Measurements from ENCODE around the gene CADM1.

The CADM1 gene

DNA sequence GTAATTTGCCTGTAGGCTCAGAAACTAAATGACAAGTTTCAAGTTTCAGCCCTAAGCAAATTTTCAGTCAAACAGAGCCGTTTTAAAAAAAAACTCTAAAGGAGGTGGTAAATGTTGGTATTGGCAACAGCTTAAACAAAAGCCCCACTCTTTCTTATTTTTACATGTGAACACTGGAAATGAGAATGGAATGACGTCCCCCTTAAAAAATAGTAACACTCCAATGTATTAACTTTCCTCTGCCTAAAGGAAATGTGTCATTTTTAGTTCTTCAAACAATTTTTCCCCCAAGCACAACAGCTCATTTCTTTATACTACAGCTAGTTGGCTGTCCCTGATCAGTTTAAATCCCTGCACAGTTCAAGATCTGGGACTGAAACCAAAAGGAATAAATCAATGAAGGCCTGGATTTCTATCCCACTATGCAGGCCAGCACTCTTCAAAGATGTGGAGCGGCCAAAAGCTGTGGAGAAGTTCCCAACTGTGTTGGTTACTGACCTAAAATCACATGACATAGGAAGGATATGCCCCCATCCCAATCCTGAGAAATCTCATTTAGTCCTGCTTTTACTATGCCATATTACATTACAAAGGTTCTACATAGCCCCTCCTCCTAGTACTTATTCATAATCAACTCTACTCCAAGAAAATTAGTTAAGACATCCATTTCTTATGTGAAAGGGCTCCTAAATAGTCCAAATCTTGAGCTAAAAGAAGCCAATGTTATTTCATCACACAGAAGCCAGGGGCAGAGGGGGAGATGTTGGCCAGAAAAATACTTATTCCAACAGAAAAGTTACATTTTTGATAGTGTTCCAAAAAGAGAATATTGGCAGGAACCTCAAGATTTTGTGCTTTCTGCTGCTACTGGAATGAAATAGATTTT, 95.9 kb downstream of the CADM1 start:
- TF ChIP-seq POLR2A (IDR thresholded peaks at IDR 0.05; ENCODE audit: low read length) (no peak), GATA1 (IDR thresholded peaks at IDR 0.05; ENCODE audit: low read depth, low read length) (no peak)
- DNase-seq, result no peak

DNA sequence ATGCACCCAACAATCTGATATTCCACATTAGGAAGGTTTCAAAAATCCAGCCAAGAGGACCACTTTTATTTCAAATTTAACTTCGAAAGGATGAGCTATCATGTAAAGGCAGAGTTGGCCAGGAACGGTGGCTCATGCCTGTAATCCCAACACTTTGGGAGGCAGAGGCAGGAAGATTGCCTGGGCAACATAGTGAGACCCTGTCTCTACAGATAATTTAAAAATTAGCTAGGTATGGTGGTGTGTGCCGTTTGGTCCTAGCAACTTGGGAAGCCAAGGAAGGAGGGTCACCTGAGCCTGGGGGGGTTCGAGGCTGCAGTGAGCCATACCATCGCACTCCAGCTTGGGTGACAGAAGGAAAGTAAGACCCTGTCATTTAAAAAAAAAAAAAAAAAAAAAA, 96.7 kb downstream of the CADM1 start:
- no peak for DNase-seq
- TF ChIP-seq POLR2A (IDR thresholded peaks at IDR 0.05; ENCODE audit: low read length) (no peak), GATA1 (IDR thresholded peaks at IDR 0.05; ENCODE audit: low read depth, low read length) (no peak)

DNA sequence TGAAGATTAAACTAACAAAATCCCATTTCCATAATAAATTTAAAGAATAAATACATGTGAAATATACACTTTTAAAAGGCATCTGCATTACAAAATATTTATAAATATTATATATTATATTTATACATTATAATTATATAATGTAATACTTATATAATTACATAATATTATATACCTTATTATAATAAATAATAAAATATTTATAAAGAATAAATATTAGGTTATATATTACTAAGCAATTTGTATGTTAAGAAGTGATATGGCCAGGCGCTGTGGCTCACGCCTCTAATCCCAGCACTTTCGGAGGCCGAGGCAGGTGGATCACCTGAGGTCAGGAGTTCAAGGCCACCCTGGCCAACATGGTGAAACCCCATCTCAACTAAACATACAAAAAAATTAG, 97.8 kb downstream of the CADM1 start:
- DNase-seq, result no peak
- TF ChIP-seq POLR2A (IDR thresholded peaks at IDR 0.05; ENCODE audit: low read length) (no peak), GATA1 (IDR thresholded peaks at IDR 0.05; ENCODE audit: low read depth, low read length) (no peak)

DNA sequence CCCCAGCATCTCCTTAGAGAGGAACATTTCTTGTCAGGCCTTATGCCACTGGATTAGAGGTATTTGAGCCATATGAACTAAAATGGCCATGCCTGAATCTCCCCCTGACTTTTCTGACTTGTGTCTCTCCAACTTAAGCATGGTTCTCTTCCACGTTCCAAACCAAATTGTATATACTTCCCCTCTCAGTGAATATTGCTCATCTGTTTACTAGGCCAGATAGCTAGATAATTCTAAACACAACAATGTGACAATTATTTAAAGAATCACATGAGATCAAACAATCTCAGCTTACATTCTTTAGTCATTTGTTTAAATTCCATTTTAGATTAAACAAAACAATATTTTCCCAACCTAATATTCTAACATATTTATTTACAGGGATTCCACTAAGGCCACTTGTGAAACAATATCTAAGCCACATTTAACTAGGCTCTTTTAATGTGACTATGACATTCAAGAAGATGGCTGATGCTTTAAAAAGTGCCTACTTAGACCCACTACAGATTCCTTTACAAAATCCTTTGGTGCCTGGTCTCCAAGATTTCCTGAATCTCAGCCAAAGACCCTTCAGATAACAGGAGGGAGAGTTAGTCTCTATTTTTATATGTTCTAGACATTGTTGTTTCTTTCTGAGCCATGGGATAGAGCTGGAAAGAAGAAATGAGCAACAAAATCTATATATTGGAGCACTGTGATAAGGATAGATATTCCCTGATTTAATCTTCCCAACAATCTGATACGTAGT, 105.7 kb downstream of the CADM1 start:
- no peak for DNase-seq

DNA sequence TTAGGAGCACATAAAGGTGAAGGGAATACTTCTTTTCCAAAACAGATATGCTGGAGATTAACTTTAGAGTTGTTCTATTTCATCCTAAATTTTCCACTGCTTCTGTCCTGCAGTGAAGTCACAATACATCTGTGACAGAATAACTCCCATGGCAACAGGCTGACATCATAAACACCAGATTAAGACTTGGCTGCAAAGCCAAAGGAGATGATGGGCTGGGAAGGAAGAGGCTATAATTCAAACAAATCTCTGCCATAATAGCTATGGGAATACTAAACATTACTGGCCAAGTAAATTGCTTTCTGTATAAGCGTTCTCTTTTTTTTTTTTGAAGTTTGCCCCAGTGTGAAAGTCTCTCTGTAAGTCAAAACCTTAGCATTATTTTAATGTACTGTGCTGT, 107.7 kb downstream of the CADM1 start:
- no peak for DNase-seq
- TF ChIP-seq GATA1 (IDR thresholded peaks at IDR 0.05; ENCODE audit: low read depth, low read length), result no peak
- no peak for TF ChIP-seq POLR2A (IDR thresholded peaks at IDR 0.05; ENCODE audit: low read length)

More for the DNA sequence above, 105.7 kb downstream of the CADM1 start:
- TF ChIP-seq GATA1 (IDR thresholded peaks at IDR 0.05; ENCODE audit: low read depth, low read length) (no peak), POLR2A (IDR thresholded peaks at IDR 0.05; ENCODE audit: low read length) (no peak)

DNA sequence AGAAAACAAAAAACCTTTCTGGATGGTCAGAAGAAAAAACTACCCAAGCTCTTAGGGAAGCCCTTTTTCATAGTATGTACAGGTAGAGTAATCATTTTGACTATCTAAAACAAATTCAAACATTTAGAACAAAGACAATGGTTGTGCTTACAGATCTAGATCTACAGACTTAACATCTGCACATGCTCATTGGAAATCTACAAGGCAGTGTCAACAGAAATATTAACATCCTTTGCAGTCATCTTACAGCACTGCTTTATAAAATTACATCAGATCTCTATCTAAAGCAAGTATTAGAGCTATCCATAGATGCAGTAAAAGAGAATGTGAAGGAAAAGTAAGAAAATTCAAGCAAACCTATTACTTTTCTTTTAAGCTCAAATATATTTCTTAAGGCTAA, 110.3 kb downstream of the CADM1 start:
- no peak for TF ChIP-seq GATA1 (IDR thresholded peaks at IDR 0.05; ENCODE audit: low read depth, low read length)
- no peak for TF ChIP-seq POLR2A (IDR thresholded peaks at IDR 0.05; ENCODE audit: low read length)
- no peak for DNase-seq

DNA sequence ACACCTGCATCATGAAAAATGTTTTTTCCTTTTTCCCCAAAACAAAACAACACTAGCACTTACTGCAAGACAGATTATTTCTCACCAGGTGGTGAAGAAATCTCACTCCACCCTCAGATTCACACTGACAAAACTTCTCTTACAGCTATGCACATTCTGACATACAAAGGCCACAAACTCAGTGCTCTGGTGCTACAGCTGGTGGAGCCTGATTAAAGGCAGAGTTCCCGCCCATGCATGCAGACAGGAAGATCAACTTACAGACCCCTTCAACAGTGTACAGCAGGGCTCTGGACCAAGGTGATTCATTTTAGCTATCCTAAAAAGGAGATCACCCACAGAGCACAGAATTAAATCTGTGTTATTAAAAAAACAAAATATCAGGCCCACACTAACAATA, 112.6 kb downstream of the CADM1 start:
- TF ChIP-seq GATA1 (IDR thresholded peaks at IDR 0.05; ENCODE audit: low read depth, low read length), result no peak
- DNase-seq, result no peak

DNA sequence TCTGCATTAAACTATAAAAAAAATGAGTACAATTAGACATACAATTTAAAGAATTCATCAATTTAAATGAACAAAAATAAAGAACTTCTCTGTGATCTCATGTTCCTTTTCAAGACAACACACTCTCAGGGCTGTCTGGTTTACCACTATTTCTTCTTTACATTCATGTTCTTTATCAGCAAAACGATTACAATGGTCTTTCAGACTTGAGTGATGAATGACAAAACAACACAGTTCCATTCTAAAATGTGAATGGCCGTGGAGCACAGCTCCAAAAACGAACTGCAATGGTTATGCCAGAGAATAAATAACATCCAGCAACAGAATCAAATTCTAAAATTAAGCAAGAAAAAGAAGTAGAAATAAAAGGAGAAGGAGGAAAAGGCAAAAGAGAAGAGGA, 113.1 kb downstream of the CADM1 start:
- no peak for DNase-seq
- TF ChIP-seq POLR2A (IDR thresholded peaks at IDR 0.05; ENCODE audit: low read length), result no peak
- TF ChIP-seq GATA1 (IDR thresholded peaks at IDR 0.05; ENCODE audit: low read depth, low read length), result no peak

DNA sequence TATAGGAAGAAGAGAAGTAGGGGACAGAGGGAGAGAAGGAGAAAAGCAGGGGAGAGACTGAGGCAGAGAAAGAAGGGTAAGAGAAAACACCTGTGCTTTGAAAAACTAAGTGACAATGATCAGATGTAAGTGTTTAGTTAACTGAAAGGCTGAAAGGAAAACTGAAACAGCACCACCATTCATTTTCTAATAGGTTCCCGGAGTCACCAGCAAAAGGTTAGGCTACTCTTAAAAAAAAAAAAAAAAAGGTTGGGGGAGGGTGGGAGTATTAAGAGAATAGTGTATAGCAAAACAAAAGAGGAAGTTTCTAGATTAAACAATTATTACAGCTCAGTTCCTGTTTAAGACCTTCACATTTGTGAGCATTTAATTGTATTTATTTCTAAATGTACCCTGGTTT, 113.8 kb downstream of the CADM1 start:
- TF ChIP-seq GATA1 (IDR thresholded peaks at IDR 0.05; ENCODE audit: low read depth, low read length) (no peak), POLR2A (IDR thresholded peaks at IDR 0.05; ENCODE audit: low read length) (no peak)
- no peak for DNase-seq

DNA sequence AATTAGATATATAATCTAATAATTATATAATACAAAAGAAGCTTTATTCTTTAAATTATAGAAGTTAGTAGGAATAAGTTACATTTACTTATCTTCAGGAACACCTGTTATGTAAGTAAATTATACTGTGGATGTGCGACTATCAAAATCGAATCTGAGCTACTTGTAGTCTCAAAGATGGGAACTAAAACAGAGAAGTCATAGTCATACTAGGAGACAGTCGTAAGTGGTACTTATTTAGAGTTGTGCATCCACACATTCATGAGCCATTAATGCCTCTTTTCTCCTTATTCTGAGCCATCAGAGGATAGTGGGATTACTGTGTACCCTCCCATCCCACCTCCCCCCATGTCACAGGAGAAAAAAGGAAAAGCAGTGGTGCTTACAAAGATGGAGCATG, 114.4 kb downstream of the CADM1 start:
- no peak for DNase-seq
- TF ChIP-seq POLR2A (IDR thresholded peaks at IDR 0.05; ENCODE audit: low read length), result no peak
- TF ChIP-seq GATA1 (IDR thresholded peaks at IDR 0.05; ENCODE audit: low read depth, low read length), result no peak

DNA sequence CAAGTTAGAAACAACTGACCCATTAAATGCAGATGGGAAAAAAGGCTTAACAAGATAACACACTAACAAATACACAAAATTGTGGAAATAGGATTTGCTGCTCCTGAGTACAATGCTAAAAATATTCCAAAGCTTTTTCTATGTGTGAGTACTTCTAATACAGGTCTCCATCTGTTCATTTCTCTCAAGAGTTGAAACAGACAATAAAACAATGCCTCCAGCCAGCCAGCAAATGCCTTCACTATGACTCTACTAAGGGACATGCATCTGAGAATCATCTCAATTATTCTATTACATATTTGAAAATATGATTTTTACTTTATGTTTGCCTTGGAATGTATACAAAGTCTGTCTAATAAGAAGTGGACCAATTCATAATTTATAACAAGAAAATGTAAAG, 119.0 kb downstream of the CADM1 start:
- TF ChIP-seq GATA1 (IDR thresholded peaks at IDR 0.05; ENCODE audit: low read depth, low read length) (no peak), POLR2A (IDR thresholded peaks at IDR 0.05; ENCODE audit: low read length) (no peak)
- DNase-seq, result no peak

DNA sequence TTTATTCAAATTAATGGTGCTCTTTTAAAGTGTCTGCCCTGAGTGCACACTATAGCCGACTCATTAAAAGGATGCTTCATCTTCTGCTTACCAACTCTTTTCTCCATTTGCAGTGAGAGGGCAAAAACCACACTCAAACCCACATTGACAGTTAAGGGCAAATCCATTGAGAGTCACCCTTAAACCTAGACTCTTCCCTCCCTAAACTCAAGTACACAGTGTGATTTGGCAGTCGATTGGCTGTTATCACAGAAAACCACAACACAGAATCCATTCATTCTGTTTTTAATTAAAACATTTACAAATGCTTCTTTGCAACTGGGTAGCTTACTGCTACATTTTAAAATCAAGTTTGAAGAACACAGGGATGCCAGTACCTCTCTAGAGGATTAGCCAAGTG, 120.0 kb downstream of the CADM1 start:
- TF ChIP-seq POLR2A (IDR thresholded peaks at IDR 0.05; ENCODE audit: low read length) (no peak), GATA1 (IDR thresholded peaks at IDR 0.05; ENCODE audit: low read depth, low read length) (no peak)
- no peak for DNase-seq

DNA sequence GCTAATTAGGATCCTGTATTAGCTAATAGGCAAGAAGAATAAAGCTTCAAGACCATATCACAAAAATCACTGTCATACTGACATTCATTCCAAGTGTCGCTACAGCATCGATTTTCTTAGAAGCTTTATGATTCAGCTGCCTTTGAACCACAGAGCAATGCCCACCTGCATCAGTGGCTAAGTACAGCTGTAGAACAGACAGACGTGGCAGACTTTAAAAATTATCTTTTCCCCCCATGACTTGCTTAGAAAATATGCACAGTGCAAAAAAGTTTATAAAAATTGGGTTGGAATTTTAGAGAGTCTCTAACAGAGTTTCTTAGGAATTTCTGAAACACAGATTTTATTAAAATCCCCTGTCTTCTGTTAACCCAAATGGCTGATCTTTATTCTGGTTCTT, 120.8 kb downstream of the CADM1 start:
- no peak for DNase-seq
- TF ChIP-seq GATA1 (IDR thresholded peaks at IDR 0.05; ENCODE audit: low read depth, low read length) (no peak), POLR2A (IDR thresholded peaks at IDR 0.05; ENCODE audit: low read length) (no peak)

DNA sequence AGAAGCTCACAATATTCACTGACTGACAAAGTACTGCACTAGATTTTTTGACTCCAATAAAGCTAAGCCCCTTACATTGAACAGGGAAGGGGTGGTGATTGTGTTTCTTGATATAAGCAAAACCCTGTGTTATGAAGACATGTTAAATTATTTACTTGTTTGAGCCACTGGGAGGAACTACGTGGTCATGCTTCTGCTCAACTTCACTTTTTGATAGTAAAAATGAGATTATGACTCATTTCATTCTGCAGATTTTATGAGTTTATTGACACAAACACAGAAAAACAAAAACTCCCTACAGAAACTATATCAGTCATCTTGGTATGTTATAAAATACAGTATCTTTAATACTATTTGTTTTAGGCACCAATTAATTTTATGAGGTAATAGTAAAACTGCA, 124.7 kb downstream of the CADM1 start:
- TF ChIP-seq POLR2A (IDR thresholded peaks at IDR 0.05; ENCODE audit: low read length), result no peak
- no peak for TF ChIP-seq GATA1 (IDR thresholded peaks at IDR 0.05; ENCODE audit: low read depth, low read length)
- no peak for DNase-seq

DNA sequence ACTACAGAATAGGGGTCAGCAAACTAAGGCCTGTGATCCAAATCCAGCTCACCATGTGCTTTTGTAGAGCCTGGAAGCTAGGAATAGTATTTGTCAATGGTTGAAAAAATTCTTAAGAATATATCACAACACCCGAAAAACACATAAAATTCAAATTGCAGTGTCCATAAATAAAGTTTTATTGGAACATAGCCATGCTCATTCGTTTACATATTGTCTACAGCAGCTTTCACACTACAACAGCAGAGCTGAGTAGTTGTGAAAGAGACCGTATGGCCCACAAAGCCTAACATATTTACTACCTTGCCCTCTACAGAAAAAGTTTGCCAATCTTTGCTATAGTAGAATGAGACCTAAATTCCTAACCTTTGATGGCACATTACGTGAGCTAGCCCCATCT, 125.7 kb downstream of the CADM1 start:
- DNase-seq, result no peak
- TF ChIP-seq GATA1 (IDR thresholded peaks at IDR 0.05; ENCODE audit: low read depth, low read length), result no peak
- TF ChIP-seq POLR2A (IDR thresholded peaks at IDR 0.05; ENCODE audit: low read length), result no peak
